Astrocyte of the cerebellum (primary cell): ENCODE results near the gene RTN4IP1.

Experiments used
- DNase-seq: peaks from one replicate; pipeline ENCODE4 v3.0.0-alpha.2; 2011; ENCODE audit warnings: low read depth
- H3K4me3 ChIP-seq: 2 replicates; pipeline ENCODE4 v1.5.1; 2011; ENCODE audit warnings: mild to moderate bottlenecking, low read depth, low read length, moderate library complexity
- in situ Hi-C: cut with HindIII; loops from 2 replicates; pipeline ENCODE4 v1.10.0; 2017; ENCODE audit warnings: low sequenced_read_pairs
- TF ChIP-seq, protein P1 (sequence below): IDR thresholded peaks from 2 replicates; pipeline ENCODE4 v1.5.1; 2012; ENCODE audit warnings: low read length, low read depth, moderate library complexity, mild to moderate bottlenecking; ENCODE audit errors: missing control alignments

RTN4IP1 gene, protein sequence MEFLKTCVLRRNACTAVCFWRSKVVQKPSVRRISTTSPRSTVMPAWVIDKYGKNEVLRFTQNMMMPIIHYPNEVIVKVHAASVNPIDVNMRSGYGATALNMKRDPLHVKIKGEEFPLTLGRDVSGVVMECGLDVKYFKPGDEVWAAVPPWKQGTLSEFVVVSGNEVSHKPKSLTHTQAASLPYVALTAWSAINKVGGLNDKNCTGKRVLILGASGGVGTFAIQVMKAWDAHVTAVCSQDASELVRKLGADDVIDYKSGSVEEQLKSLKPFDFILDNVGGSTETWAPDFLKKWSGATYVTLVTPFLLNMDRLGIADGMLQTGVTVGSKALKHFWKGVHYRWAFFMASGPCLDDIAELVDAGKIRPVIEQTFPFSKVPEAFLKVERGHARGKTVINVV

DNA sequence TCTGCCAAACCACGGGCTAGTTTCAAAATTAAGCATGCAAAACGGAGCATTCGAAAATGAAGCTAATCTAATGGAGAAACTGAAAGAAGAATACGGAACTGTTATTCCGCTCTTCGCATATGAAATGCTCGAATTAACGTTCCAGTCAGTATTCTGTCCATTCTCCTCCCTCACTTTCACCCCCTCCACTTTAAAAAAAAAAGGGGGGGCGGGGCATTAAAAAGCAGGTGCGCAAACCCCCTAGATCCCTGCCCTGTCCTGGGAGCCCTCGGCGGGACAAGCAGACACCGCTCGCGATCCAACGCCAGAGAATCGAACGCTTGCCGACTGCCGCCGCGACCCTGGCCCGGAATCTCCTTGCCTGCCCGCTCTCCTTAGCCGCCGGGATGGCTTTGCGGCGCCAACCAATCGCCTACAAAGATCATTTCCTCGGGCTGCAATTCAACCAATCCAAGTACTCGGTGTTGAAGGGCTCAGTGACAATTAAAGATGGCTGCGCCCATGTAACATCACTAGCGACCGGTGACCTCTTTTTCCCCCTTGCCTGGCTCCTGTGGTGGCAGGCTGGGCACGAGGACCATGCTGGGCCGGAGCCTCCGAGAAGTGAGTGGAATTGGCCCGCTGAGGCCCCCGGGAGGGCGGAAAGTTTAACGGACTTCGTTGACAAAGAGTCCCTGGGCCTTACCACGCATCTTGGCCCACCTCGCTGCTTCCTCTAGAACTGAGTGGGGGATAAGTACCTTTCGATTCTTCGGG, at the start of gene RTN4IP1, which contains the start of gene QRSL1:
Gene RTN4IP1 (minus strand): TSS at position 396 of the 756 bp plus-strand sequence. CDS start 477 bp downstream, outside the sequence.
Gene QRSL1 (plus strand): TSS at position 476 of the 756 bp plus-strand sequence. CDS start 104 bp downstream, at position 580.
- peak; percentile 84 for DNase-seq
- peak within 1 kb of the TSS; percentile 89 for H3K4me3 ChIP-seq
- TF ChIP-seq, protein P1, sequence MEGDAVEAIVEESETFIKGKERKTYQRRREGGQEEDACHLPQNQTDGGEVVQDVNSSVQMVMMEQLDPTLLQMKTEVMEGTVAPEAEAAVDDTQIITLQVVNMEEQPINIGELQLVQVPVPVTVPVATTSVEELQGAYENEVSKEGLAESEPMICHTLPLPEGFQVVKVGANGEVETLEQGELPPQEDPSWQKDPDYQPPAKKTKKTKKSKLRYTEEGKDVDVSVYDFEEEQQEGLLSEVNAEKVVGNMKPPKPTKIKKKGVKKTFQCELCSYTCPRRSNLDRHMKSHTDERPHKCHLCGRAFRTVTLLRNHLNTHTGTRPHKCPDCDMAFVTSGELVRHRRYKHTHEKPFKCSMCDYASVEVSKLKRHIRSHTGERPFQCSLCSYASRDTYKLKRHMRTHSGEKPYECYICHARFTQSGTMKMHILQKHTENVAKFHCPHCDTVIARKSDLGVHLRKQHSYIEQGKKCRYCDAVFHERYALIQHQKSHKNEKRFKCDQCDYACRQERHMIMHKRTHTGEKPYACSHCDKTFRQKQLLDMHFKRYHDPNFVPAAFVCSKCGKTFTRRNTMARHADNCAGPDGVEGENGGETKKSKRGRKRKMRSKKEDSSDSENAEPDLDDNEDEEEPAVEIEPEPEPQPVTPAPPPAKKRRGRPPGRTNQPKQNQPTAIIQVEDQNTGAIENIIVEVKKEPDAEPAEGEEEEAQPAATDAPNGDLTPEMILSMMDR = no peak
- in situ Hi-C loops = no loop called here

DNA sequence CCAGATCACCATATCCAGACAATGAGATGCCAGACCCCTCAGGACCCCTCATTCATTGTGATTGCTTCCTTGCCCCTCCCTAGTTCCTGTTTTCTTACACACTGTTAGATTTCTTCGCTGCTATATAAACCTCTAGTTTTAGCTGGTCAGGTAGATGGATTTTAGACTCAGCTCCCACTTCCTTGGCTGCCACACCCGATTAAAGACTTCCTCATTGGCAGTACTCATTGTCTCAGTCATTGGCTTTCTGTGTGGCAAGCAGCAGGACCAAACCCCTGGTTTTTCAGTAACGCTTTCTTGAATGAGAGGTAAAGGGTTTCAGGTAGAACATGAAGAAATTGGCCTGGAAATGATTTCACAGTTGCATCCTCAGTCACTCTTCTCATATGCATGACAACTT, 48.0 kb upstream of the RTN4IP1 start:
- TF ChIP-seq, protein P1 = no peak
- no peak for DNase-seq
- in situ Hi-C loops = no loop called here
- H3K4me3 ChIP-seq = no peak overlapping the region

DNA sequence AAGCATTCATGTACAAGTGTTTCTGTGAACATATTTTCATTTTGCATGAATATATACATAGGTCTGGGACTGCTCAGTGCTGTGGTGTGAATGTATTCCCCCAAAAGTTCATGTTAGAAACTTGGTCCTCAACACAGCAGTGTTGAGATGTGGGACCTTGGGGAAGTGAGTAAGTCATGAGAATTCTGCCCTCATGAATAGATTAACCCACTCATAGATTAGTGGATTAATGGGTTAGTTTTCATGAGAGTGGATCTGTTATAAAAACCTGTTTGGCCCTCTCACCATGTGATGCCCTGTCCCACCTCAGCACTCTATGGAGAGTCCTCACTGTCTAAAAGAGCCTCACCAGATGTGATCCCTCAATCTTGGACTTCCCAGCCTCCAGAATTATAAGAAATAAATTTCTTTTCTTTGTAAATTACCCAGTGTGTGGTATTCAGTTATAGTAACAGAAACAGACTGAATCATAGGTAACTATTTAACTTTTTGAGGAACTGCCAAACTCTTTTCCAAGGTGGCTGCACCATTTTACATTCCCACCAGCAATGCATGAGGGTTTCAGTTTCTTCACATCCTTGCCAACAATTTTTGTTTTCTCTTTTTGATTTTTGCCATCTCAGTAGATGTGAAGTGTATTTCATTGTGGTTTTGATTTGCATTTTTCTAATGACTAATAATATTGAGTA, 45.4 kb upstream of the RTN4IP1 start:
- TF ChIP-seq, protein P1 = no peak
- DNase-seq = peak; percentile 5
- in situ Hi-C loops = no loop called here
- no peak overlapping the region for H3K4me3 ChIP-seq

DNA sequence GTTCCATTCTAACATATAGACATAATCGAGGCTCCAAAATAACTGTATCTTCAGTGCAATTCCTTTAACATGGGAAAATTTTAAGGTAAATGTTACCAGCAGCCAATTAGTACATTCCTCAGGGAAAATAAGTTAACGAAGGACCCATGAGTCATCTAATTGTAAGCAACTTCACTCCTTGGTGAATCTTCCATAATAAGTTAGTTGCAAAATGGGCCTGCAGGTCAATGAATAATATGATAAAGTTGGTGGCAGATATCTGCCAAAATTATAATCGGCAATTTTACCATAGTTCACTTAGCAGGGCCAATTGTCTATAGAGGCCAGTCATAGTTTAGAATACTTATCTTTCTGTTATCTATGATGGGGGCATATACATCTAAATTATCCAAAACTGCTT, 42.4 kb upstream of the RTN4IP1 start:
- H3K4me3 ChIP-seq = no peak overlapping the region
- TF ChIP-seq, protein P1 = no peak
- in situ Hi-C loops = no loop called here
- DNase-seq = no peak

DNA sequence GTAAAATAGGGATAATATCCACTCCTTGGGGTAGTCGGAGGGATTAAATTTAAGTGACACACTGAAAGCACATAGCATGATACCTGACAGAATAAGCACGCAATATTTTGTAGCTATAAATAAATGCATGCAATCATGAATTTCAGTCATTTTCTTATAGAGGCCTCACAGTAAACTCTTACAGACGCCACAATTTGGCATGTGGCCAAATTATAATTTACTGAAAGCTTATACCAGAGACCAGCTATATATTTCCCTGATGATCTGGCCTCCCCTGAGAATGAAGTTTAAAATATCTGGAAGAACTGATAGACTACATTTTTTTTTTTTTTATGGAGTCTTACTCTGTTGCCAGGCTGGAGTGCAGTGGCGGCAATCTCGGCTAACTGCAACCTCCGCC, 40.9 kb upstream of the RTN4IP1 start:
- H3K4me3 ChIP-seq = no peak overlapping the region
- TF ChIP-seq, protein P1 = no peak
- no peak for DNase-seq
- in situ Hi-C loops = no loop called here

DNA sequence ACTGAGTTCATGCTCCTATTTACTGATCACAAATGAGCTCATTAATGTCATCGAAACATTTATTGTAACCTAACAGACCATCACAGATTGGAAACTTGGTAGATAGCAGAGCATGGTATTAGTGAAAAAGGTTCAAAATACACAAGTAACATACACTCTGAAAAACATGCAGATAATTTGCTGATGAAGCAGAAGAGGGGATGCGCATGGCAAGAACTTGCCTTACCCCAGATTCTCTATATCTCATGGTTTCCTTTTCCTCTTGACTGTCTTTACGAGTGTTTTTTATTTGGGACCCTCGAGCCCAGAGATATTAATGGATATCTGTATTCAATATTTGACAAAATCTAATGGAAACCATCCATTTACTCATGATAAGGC, 37.7 kb upstream of the RTN4IP1 start:
- TF ChIP-seq, protein P1 = no peak
- in situ Hi-C loops = no loop called here
- no peak for DNase-seq
- no peak overlapping the region for H3K4me3 ChIP-seq
